Fibroblast of lung (primary cell): ENCODE data around the gene ABL1. TPM values are rescaled to one million over a fixed set of nuclear protein-coding genes. Genes with fewer than 3 reads are reported as not detected.

Source experiments
- DNase-seq, 2 donors: peaks; one replicate each; pipeline versions ENCODE4 v3.0.0 to v3.0.0-alpha.2; 2010; ENCODE audit warnings: low read depth in 2 of 2
- H2AFZ ChIP-seq: 2 replicates; pipeline ENCODE4 v1.5.1; 2012; ENCODE audit warnings: low read length, control low read depth, inconsistent platforms
- H3K27ac ChIP-seq: 2 replicates; pipeline ENCODE4 v1.5.1; 2011; ENCODE audit warnings: low read length, control low read depth; ENCODE audit not compliant: insufficient read depth
- H3K27me3 ChIP-seq: 2 replicates; pipeline ENCODE4 v1.5.1; 2011; ENCODE audit warnings: mild to moderate bottlenecking, low read length; ENCODE audit not compliant: control insufficient read depth, insufficient read depth
- H3K36me3 ChIP-seq: 2 replicates; pipeline ENCODE4 v1.5.1; 2011; ENCODE audit warnings: low read length; ENCODE audit not compliant: control insufficient read depth, insufficient read depth
- H3K4me1 ChIP-seq: 2 replicates; pipeline ENCODE4 v1.5.1; 2011; ENCODE audit warnings: low read length; ENCODE audit not compliant: control insufficient read depth, insufficient read depth; ENCODE audit errors: extremely low read depth
- H3K4me2 ChIP-seq: 2 replicates; pipeline ENCODE4 v1.5.1; 2011; ENCODE audit warnings: low read length, control low read depth; ENCODE audit not compliant: insufficient read depth; ENCODE audit errors: extremely low read depth
- H3K4me3 ChIP-seq, 4 experiments: fragments of 200-600 bp in 1 of 4; sonication (generic) in 1 of 4; replicated peaks in 1 of 4; 2 replicates each; pipeline ENCODE4 v1.5.1; 2011 to 2016; ENCODE audit warnings: low read length in 4 of 4, low read depth in 3 of 4, mild to moderate bottlenecking in 3 of 4, control low read depth in 2 of 4, inconsistent platforms in 1 of 4, mixed read lengths in 1 of 4; ENCODE audit not compliant: insufficient read depth in 1 of 4; ENCODE audit errors: control extremely low read depth in 1 of 4
- H3K79me2 ChIP-seq: 2 replicates; pipeline ENCODE4 v1.5.1; 2012; ENCODE audit warnings: mild to moderate bottlenecking, low read length, inconsistent platforms; ENCODE audit not compliant: control insufficient read depth, insufficient read depth
- H3K9ac ChIP-seq: 2 replicates; pipeline ENCODE4 v1.5.1; 2011; ENCODE audit warnings: mild to moderate bottlenecking, low read length, control low read depth; ENCODE audit not compliant: insufficient read depth
- H3K9me3 ChIP-seq: 2 replicates; pipeline ENCODE4 v1.5.1; 2012; ENCODE audit warnings: low read depth, low read length; ENCODE audit not compliant: control insufficient read depth, insufficient read depth
- H4K20me1 ChIP-seq: 2 replicates; pipeline ENCODE4 v1.5.1; 2011; ENCODE audit warnings: low read length; ENCODE audit not compliant: control insufficient read depth, insufficient read depth; ENCODE audit errors: extremely low read depth
- EZH2 ChIP-seq: IDR thresholded peaks from 2 replicates; pipeline ENCODE4 v1.5.1; 2012; ENCODE audit warnings: low read length, control low read depth, mild to moderate bottlenecking; ENCODE audit errors: missing control alignments
- polyA plus RNA-seq, 2 donors: library from polyadenylated mRNA; depleted of rRNA in 1 of 2; stranded (reverse) in 1 of 2; unstranded in 1 of 2; fragments of >200 nt; gene quantifications; 2 replicates each; pipeline ENCODE4 v1.2.1, GENCODE V29; 2011 to 2012; ENCODE audit warnings: missing spikeins in 1 of 2
- total RNA-seq: library from RNA; depleted of rRNA; stranded (reverse); fragments of >200 nt; gene quantifications from 2 replicates; pipeline ENCODE4 v1.2.1, GENCODE V29; 2014
- TF ChIP-seq, protein P1 (sequence below), 2 donors: IDR thresholded peaks in 1 of 2; conservative IDR thresholded peaks in 1 of 2; 1 replicate in 1 of 2; 2 replicates in 1 of 2; pipeline ENCODE4 v1.5.1; 2011 to 2012; ENCODE audit warnings: low read length in 2 of 2, control low read depth in 1 of 2, inconsistent platforms in 1 of 2, low read depth in 1 of 2, mild to moderate bottlenecking in 1 of 2

ABL1 gene
- total and polyA plus RNA-seq, 2 donors (not counting 1 experiment from before 2014, with no cell fraction given), result 46.6 to 65.4 TPM

DNA sequence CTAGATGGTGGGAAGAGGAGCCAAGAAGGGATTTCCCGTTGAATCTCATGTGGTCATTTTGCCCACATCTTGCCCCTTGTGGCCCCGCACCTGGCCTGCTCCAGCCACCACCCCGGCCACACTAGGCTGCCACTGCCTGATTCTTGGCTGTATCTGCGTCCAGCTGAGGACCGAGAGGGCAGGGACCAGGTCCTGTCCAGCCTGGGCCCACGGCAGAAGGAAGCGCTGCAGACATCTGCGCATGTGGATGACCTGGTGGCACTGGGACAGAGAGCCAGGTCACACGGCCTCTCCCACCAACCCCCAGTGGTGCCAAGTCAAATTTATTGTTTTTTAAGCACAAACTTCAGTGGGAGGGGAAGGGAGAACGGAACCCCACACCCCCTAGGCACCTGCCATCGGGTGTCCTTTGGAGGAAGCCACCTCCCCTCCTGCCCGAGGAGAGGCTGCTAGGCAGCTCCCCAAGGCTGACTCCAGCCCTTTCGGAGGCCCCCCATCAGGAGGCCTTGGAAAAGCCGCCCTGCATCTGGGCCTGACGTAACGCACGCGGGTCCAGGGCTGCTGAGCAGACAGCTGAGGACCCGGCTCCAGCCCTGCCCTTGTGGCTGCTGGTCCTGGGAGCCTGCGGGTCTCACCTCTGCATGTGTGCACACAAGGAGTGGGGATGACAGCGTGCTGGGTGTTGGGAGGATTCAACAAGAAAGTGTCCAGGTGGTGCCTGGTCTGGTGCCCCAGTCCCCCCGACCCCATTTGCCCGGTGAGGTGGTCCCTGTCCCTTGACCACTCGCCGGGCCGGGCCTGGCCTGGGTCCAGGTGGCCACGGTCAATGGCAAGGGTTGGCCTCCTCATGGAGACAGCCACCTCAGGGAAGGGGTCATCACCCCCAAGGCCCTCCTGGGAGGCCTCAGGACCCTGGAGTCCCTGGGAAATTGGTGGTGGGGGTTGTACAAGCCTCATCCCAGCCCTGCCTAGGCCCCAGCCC lies 67.4 kb downstream of the ABL1 start:
- H3K27me3 ChIP-seq, result no peaks in the 10 kb centered on the region
- H3K9ac ChIP-seq, result no peak overlapping the region
- H3K36me3 ChIP-seq, result no peaks in the 10 kb centered on the region
- H3K9me3 ChIP-seq, result no peaks in the 10 kb centered on the region
- no peak overlapping the region for H2AFZ ChIP-seq
- DNase-seq, result no peak
- no peaks in the 10 kb centered on the region for H3K79me2 ChIP-seq
- H3K4me2 ChIP-seq, result no peak overlapping the region
- H4K20me1 ChIP-seq, result no peaks in the 10 kb centered on the region
- H3K4me3 ChIP-seq, result no peak overlapping the region
- H3K4me1 ChIP-seq, result no peaks in the 10 kb centered on the region
- TF ChIP-seq, protein P1, sequence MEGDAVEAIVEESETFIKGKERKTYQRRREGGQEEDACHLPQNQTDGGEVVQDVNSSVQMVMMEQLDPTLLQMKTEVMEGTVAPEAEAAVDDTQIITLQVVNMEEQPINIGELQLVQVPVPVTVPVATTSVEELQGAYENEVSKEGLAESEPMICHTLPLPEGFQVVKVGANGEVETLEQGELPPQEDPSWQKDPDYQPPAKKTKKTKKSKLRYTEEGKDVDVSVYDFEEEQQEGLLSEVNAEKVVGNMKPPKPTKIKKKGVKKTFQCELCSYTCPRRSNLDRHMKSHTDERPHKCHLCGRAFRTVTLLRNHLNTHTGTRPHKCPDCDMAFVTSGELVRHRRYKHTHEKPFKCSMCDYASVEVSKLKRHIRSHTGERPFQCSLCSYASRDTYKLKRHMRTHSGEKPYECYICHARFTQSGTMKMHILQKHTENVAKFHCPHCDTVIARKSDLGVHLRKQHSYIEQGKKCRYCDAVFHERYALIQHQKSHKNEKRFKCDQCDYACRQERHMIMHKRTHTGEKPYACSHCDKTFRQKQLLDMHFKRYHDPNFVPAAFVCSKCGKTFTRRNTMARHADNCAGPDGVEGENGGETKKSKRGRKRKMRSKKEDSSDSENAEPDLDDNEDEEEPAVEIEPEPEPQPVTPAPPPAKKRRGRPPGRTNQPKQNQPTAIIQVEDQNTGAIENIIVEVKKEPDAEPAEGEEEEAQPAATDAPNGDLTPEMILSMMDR (conservative IDR thresholded peaks at IDR 0.05 in 1 of 2, IDR thresholded peaks at IDR 0.05 in 1 of 2; ENCODE audit: low read depth in 1 of 2, low read length in 2 of 2), result no peak
- TF ChIP-seq EZH2, result no peak
- no peak overlapping the region for H3K27ac ChIP-seq

DNA sequence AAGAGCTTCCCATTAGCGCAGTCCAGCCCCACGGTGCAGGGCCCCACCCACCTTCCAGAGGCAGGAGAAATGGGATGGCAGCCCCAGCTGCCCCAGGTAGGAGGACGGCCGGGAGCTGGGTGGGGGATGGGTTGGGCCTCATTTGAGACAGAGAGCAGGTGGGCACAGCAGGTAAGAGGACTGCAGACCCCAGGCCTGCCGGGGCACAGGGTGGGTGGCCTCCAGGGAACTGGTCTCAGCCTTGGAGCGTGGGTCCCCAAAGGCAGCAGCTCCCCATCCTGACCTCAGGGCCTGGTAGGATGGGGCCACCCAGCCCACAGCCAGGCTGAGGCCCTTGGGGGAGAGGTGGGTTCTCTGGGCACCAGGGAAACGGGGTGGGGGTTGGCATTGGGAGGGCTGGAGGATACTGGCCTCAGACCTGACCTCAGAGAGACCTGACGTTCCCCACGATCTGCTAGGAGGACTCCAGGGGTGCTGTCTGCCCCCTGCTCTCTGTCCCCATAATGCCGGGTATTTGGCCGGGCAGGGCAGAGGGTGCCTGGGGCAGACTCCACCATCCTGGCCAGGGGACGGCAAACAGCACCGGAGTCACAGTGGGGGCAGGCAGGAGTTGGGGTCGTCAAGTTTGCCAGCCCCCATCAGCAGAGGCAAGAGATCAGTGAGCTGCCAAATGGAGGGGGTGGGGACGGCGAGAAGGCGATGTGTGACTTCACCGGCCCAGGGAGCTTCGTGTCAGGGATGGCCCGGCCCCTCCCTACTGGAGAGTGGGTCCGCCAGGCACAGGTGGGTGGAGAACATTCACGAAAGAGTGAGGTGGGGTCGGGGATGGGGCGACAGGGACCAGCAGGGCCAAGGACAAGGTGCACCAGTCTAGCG lies 68.4 kb downstream of the ABL1 start:
- DNase-seq, result no peak
- H3K9me3 ChIP-seq, result no peaks in the 10 kb centered on the region
- no peak overlapping the region for H3K4me3 ChIP-seq
- no peaks in the 10 kb centered on the region for H3K4me1 ChIP-seq
- H4K20me1 ChIP-seq, result no peaks in the 10 kb centered on the region
- H2AFZ ChIP-seq, result no peak overlapping the region
- H3K4me2 ChIP-seq, result no peak overlapping the region
- no peaks in the 10 kb centered on the region for H3K27me3 ChIP-seq
- H3K27ac ChIP-seq, result no peak overlapping the region
- no peak overlapping the region for H3K9ac ChIP-seq
- H3K79me2 ChIP-seq, result no peaks in the 10 kb centered on the region
- TF ChIP-seq, protein P1 (conservative IDR thresholded peaks at IDR 0.05 in 1 of 2, IDR thresholded peaks at IDR 0.05 in 1 of 2; ENCODE audit: low read depth in 1 of 2, low read length in 2 of 2), result no peak
- no peak for TF ChIP-seq EZH2
- no peaks in the 10 kb centered on the region for H3K36me3 ChIP-seq
